GM10248 (cell line): ENCODE results near the gene TDRD7.

Experiments used
- CTCF ChIA-PET: fragments of 300-600 bp; sonication (Branson Sonifier 250); formaldehyde crosslinking; extraction: SDS; loops from one replicate; lab custom pipeline; 2021; ENCODE audit warnings: antibody characterized with exemption; lab: Yijun Ruan, JAX
- POLR2A ChIA-PET: fragments of 350-650 bp; sonication (Branson Sonifier 250); formaldehyde crosslinking; extraction: SDS; loops from one replicate; lab custom pipeline; 2020; ENCODE audit warnings: antibody characterized with exemption; lab: Yijun Ruan, JAX
- DNase-seq: peaks from one replicate; pipeline ENCODE4 v3.0.0; 2012; ENCODE audit errors: extremely low spot score
- TF ChIP-seq, protein P1 (sequence below): IDR thresholded peaks from 2 replicates; pipeline ENCODE4 v1.5.1; 2012; ENCODE audit warnings: mild to moderate bottlenecking, low read depth; ENCODE audit errors: extremely low read depth, missing control alignments, control extremely low read depth

TDRD7 gene

GRCh38 chr9:97374811-97375210 is 37.1 kb upstream of the TDRD7 start:
- POLR2A ChIA-PET: no interaction called here
- CTCF ChIA-PET: interaction anchor here (1.4 to 4.6 kb wide), 2 partner anchors 10 to 12 kb away, joined by 4 to 53 read pairs; no protein-coding TSS in a partner anchor
- no peak for DNase-seq
- TF ChIP-seq, protein P1, sequence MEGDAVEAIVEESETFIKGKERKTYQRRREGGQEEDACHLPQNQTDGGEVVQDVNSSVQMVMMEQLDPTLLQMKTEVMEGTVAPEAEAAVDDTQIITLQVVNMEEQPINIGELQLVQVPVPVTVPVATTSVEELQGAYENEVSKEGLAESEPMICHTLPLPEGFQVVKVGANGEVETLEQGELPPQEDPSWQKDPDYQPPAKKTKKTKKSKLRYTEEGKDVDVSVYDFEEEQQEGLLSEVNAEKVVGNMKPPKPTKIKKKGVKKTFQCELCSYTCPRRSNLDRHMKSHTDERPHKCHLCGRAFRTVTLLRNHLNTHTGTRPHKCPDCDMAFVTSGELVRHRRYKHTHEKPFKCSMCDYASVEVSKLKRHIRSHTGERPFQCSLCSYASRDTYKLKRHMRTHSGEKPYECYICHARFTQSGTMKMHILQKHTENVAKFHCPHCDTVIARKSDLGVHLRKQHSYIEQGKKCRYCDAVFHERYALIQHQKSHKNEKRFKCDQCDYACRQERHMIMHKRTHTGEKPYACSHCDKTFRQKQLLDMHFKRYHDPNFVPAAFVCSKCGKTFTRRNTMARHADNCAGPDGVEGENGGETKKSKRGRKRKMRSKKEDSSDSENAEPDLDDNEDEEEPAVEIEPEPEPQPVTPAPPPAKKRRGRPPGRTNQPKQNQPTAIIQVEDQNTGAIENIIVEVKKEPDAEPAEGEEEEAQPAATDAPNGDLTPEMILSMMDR: no peak

GRCh38 chr9:97376902-97377301 is 35.0 kb upstream of the TDRD7 start:
- no peak for DNase-seq
- ChIA-PET CTCF (interaction anchor here (0.8 to 4.6 kb wide), 5 partner anchors 9 to 520 kb away, joined by 3 to 53 read pairs (median 4); partner anchors contain the start of gene TMOD1), POLR2A (no interaction called here)
- TF ChIP-seq, protein P1: no peak

DNA sequence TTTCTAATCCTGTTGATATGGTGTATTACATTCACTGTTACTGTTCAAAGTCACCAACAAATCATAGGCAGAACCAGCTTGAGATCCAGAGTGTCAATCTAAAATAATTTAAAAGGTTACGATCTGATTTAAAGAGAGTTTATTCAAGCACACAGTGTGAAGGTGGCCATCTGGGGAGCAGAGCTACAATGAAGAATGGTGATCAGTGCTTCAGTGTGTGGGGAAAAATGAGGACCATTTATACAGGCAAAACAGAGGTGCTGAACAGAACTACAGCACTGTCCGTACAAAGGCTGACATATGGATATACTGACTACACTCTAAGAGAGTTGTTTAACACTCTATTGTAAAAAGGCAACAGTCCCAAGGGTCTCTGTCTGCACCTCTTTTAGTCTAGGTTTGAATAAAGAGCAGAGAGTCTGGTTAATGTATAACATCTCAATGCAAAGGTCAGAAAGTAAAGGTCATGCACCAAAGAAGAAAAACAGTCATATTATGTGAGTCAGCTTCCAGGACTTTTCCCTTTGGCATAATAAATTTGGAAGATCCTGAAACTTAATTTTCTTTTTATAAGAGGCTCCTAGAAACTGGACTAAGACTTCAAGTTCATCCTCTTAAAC is 29.7 kb upstream of the TDRD7 start:
- TF ChIP-seq, protein P1: no peak
- CTCF ChIA-PET: interaction anchor here (1.5 to 8.3 kb wide), 2 partner anchors 10 to 15 kb away, joined by 3 to 78 read pairs; no protein-coding TSS in a partner anchor
- no peak for DNase-seq
- POLR2A ChIA-PET: no interaction called here

DNA sequence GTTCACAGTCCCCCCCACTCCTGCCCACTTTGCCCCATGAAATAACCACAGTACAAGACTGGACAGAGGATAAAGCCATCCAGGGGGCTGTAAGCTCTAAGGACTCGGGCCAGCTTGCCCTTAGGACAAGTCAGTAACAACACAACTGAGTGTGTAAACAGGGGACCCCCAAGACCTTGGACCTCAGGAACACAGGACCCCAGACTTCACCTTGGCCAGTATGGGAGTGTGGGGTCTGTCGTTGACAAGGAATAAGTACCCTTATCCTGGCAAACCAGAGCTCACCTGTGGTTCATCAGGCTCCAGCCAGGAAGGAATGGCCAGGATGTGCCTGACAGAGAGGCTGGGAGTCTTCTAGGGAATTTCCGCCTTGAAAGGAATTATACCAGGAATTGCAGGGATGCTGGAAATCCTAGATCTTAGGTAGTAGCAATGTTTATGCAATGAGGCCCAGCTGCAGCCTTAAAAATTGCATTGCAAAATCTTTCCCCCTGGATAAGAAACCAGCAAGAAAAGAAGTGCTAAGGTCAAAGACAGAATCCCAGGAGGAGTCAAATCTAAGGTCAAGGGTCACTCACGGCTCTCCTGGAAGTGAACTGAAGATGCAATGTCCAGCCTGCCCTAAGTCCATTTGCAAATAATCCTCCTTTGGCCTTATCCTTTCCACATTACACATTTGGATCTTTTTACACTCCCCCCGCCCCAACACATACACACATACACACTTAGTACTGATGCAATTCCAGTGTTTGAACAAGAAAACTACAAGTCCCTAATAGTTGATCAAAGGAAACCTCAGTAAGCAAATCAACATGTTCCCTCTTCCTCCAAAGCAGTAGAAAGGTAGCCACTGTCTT is 27.3 kb upstream of the TDRD7 start:
- CTCF ChIA-PET: interaction anchor here (1.2 to 8.3 kb wide), 8 partner anchors 9 to 527 kb away, joined by 3 to 78 read pairs (median 23); no protein-coding TSS in a partner anchor

DNA sequence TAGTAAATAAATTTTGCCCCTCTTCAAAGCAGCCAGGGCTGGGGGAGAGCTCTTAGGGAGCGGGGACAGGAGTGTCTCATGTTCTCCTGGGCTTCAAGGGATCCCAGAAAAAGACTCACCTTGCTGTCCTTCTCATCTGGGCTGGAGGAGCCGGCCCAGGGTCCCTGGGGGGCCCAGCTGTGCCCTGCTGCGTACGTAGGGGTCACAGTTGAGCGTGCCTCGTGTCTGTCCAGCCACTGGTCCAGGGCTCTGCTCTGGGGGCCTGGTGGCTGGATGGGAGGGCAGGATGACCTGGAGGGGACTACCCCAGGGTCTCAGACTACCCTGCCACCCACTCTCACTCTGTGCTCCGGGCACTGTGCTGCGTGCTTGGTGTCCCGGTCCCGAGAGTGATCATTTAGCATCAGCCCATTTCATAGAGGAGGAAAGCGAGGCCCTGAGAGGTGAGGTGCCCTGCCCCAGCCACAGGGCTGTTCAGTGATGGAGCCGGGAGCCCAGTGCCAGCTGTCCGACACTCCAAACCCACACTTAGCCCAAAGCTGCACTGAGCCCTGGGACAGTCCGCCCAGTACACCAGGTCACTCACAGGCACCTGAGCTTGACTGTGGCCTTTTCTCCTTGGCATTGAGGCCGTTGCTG is 26.2 kb upstream of the TDRD7 start:
- CTCF ChIA-PET: interaction anchor here (0.7 to 8.3 kb wide), 21 partner anchors 8 to 534 kb away, joined by 3 to 78 read pairs (median 10); partner anchors contain the start of genes TDRD7 and TMOD1
- TF ChIP-seq, protein P1: no peak
- POLR2A ChIA-PET: no interaction called here
- no peak for DNase-seq

More for the DNA sequence above, 27.3 kb upstream of the TDRD7 start:
- TF ChIP-seq, protein P1: no peak
- no peak for DNase-seq
- POLR2A ChIA-PET: no interaction called here

DNA sequence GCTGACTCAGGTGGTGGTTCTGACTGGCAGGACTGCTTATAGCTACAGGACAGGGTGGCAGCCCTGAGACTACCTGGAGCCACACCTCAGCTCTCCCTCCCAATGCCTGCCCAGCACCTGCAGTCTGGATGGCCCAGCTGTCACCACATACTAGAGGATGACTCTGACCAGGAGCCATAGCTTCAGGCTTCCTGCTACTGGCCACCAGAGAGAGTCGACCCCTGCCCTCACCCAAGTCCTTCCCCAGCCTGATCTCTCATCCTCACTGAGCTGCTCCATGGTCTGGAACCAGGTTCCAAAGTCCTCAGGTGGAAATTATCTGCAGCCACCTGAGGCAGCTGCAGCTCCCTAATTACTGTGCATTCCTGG is 25.6 kb upstream of the TDRD7 start:
- TF ChIP-seq, protein P1: no peak
- ChIA-PET POLR2A (no interaction called here), CTCF (interaction anchor here (0.7 to 8.3 kb wide), 21 partner anchors 8 to 535 kb away, joined by 3 to 78 read pairs (median 10); partner anchors contain the start of genes TDRD7 and TMOD1)
- no peak for DNase-seq
